Activated naive CD8-positive, alpha-beta T cell treated with anti-CD3 and anti-CD28 coated beads for 36 hours (primary cell): ENCODE results near the gene CPXM1. TPM values are rescaled to one million over a fixed set of nuclear protein-coding genes. Genes with fewer than 3 reads are reported as not detected.
"Not testable (repeated sequence)": the region's sequence is repeated elsewhere in the genome, so short reads cannot be mapped to it uniquely, and the experiment has no call there.

ENCODE experiments used
- DNase-seq: peaks from one replicate; pipeline ENCODE4 v3.0.0; 2021
- H3K27ac Mint-ChIP-seq: one replicate; pipeline ENCODE4 v1.8.0; 2022; ENCODE audit warnings: mild to moderate bottlenecking, moderate library complexity, mixed read lengths
- H3K27me3 Mint-ChIP-seq: one replicate; pipeline ENCODE4 v1.8.0; 2022; ENCODE audit warnings: mild to moderate bottlenecking, mixed read lengths
- H3K36me3 Mint-ChIP-seq: one replicate; pipeline ENCODE4 v1.8.0; 2021; ENCODE audit warnings: mild to moderate bottlenecking, mixed read lengths
- H3K4me1 Mint-ChIP-seq: one replicate; pipeline ENCODE4 v1.8.0; 2021; ENCODE audit warnings: mixed read lengths
- H3K4me3 Mint-ChIP-seq: one replicate; pipeline ENCODE4 v1.8.0; 2022; ENCODE audit warnings: mild to moderate bottlenecking, moderate library complexity, mixed read lengths
- H3K9me3 Mint-ChIP-seq: one replicate; pipeline ENCODE4 v1.8.0; 2022; ENCODE audit warnings: mixed read lengths
- total RNA-seq, 2 experiments: library from RNA; stranded (reverse); gene quantifications; one replicate each; pipeline ENCODE4 v1.2.3, GENCODE V29; 2021

CPXM1 gene
- total RNA-seq, 2 experiments from 2014 or later: 4.2 to 4.3 TPM

DNA sequence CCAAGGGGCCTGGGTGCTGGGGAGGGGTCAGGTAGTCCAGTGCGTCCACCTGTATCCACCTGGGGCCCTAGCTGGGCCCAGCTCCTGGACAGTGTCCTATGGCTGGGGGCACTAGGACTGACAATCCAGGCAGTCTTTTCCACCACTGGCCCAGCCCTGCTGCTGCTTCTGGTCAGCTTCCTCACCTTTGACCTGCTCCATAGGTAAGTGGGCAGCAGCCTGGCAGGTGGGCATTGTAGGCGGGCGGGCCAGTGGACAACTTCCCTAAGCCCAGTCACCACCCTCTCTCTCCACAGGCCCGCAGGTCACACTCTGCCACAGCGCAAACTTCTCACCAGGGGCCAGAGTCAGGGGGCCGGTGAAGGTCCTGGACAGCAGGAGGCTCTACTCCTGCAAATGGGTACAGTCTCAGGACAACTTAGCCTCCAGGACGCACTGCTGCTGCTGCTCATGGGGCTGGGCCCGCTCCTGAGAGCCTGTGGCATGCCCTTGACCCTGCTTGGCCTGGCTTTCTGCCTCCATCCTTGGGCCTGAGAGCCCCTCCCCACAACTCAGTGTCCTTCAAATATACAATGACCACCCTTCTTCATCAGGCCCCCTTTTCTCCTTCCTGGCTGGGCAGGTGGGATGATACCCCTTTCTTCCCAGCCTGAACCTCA, 14.9 kb upstream of the CPXM1 start:
- DNase-seq: no peak
- Mint-ChIP-seq H3K9me3 (peaks cover 13% of the 10 kb centered on the region), H3K36me3 (peaks cover 3% of the 10 kb centered on the region), H3K27me3 (peaks cover 37% of the 10 kb centered on the region), H3K4me1 (no peaks in the 10 kb centered on the region), H3K4me3 (no peak overlapping the region), H3K27ac (no peak overlapping the region)

DNA sequence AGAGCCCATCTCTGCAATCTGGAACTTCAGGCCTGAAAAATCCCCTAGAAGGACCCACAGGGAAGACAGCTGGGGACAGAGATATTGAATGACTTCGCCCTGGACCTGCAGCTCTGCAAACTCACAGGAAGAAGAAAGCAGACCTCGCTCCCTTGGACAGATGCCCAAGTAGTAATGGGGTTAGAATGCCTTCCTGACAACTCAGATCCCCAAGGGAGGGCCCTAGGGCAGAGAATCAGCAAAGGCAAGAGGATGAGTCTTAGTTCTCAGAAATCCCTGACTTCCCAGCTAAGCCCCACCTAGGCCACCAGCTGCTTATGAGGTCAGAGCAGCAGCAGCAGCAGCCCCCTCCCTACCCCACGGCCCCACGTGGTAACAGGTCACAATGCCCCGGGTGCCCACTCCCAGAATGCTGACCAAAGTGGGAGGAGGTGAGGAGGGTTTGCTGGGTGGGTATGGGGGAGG, 14.2 kb upstream of the CPXM1 start, which contains the start of gene C20orf141:
C20orf141 (plus strand) TSS at position 401 of the 465 bp plus-strand sequence. CDS start 198 bp downstream, outside the sequence.
- Mint-ChIP-seq H3K9me3 (peaks cover 13% of the 10 kb centered on the region), H3K27me3 (peaks cover 30% of the 10 kb centered on the region), H3K4me3 (no peak within 1 kb of the TSS), H3K36me3 (peaks cover 3% of the 10 kb centered on the region), H3K27ac (no peak within 1 kb of the TSS), H3K4me1 (no peaks in the 10 kb centered on the region)
- DNase-seq: no peak

DNA sequence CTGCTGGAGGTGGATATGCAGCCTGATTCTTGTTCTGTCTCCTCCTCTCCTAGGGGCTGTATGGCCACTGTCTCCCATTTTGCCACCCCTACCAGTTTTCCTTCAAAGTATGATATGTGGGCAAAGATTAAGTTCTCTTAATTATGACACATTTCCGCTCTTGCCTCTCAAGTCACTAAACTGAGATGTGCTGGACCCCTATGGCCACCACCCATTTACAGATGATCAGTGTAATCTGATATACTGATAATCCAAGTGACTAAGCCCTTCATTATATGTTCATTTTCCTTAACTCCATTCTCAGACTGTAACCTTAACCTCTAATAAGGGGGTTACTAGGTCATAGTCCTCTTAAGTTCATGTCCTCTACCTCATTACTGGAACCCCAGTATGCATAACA, 13.6 kb upstream of the CPXM1 start:
- H3K27ac Mint-ChIP-seq: no peak overlapping the region
- no peaks in the 10 kb centered on the region for H3K4me1 Mint-ChIP-seq
- H3K27me3 Mint-ChIP-seq: peaks cover 35% of the 10 kb centered on the region
- H3K36me3 Mint-ChIP-seq: peaks cover 3% of the 10 kb centered on the region
- no peak for DNase-seq
- H3K9me3 Mint-ChIP-seq: peaks cover 13% of the 10 kb centered on the region
- no peak overlapping the region for H3K4me3 Mint-ChIP-seq

DNA sequence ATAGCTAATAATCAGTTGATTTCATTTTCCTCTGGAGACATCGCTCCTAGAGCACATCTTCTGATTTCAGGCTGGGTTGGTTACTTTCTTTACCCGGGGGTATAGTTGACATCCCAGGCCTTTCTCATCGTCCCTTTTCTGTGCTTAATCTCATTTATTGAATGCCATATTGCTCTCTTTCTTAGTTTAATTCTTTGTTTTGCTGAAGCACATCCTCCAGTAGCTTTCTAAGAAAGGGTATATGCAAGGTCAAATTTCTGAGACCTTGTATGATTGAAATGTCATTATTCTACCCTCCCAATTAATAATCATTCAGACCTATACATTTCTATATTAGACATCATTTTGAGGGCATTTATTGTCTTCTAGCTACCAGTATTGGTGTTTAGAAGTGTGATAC, 11.8 kb upstream of the CPXM1 start:
- no peak overlapping the region for H3K4me3 Mint-ChIP-seq

GRCh38 chr20:2809690-2810089, 9.3 kb upstream of the CPXM1 start:
- Mint-ChIP-seq H3K27me3 (peaks cover 60% of the 10 kb centered on the region), H3K36me3 (peaks cover 3% of the 10 kb centered on the region), H3K4me3 (no peak overlapping the region), H3K27ac (no peak overlapping the region), H3K4me1 (no peaks in the 10 kb centered on the region), H3K9me3 (peaks cover 13% of the 10 kb centered on the region)
- DNase-seq: no peak

More for the DNA sequence above, 11.8 kb upstream of the CPXM1 start:
- Mint-ChIP-seq H3K27ac (no peak overlapping the region), H3K27me3 (peaks cover 42% of the 10 kb centered on the region), H3K4me1 (no peaks in the 10 kb centered on the region), H3K36me3 (peaks cover 3% of the 10 kb centered on the region), H3K9me3 (peaks cover 13% of the 10 kb centered on the region)
- DNase-seq: no peak

DNA sequence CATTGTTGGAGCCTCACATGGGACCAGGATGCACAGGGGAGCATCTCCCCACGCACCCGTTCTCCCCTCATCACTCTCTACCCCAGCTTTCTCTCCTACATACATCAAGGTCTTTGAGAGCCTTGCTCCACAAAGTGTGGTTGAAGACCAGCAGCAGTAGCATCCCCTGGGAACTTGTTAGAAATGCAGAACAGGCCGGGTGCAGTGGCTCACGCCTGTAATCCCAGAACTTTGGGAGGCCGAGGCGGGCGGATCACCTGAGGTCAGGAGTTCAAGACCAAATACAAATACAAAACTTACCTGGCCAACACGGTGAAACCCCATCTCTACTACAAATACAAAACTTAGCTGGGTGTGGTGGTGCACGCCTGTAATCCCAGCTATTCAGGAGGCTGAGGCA, 7.5 kb upstream of the CPXM1 start:
- not testable (repeated sequence) for H3K4me1 Mint-ChIP-seq, H3K36me3 Mint-ChIP-seq, DNase-seq, H3K4me3 Mint-ChIP-seq, H3K27ac Mint-ChIP-seq
- Mint-ChIP-seq H3K9me3 (peaks cover 11% of the 10 kb centered on the region), H3K27me3 (peaks cover 70% of the 10 kb centered on the region)

DNA sequence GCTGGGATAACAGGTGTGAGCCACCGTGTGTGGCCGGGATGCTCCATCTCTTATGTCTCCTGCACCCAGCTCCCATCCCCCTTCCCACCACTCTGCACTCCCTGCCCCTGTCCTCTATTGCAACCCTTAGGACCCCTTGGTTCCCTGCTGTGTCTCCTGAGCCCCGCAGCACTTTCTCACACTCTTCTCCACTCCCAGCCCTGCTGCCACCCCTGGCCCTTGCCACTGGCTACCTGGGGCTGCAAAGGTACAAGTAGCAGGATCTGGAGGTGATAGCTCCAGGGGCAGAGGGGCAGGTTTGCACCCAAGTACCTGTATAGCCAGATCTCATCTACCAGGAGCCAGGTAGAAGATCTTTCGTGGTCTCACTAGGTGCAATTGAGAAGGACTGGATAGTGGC, 6.6 kb upstream of the CPXM1 start:
- peaks cover 70% of the 10 kb centered on the region for H3K27me3 Mint-ChIP-seq

GRCh38 chr20:2806351-2806701, 5.9 kb upstream of the CPXM1 start:
- no peak for DNase-seq
- no peak overlapping the region for H3K27ac Mint-ChIP-seq
- H3K27me3 Mint-ChIP-seq: peaks cover 70% of the 10 kb centered on the region
- peaks cover 1% of the 10 kb centered on the region for H3K9me3 Mint-ChIP-seq
- no peak overlapping the region for H3K4me3 Mint-ChIP-seq
- peaks cover 4% of the 10 kb centered on the region for H3K4me1 Mint-ChIP-seq
- H3K36me3 Mint-ChIP-seq: no peaks in the 10 kb centered on the region

More for the DNA sequence above, 6.6 kb upstream of the CPXM1 start:
- H3K36me3 Mint-ChIP-seq: peaks cover under 1% of the 10 kb centered on the region
- H3K27ac Mint-ChIP-seq: no peak overlapping the region
- H3K4me1 Mint-ChIP-seq: no peaks in the 10 kb centered on the region
- no peak for DNase-seq
- no peak overlapping the region for H3K4me3 Mint-ChIP-seq
- peaks cover 4% of the 10 kb centered on the region for H3K9me3 Mint-ChIP-seq

DNA sequence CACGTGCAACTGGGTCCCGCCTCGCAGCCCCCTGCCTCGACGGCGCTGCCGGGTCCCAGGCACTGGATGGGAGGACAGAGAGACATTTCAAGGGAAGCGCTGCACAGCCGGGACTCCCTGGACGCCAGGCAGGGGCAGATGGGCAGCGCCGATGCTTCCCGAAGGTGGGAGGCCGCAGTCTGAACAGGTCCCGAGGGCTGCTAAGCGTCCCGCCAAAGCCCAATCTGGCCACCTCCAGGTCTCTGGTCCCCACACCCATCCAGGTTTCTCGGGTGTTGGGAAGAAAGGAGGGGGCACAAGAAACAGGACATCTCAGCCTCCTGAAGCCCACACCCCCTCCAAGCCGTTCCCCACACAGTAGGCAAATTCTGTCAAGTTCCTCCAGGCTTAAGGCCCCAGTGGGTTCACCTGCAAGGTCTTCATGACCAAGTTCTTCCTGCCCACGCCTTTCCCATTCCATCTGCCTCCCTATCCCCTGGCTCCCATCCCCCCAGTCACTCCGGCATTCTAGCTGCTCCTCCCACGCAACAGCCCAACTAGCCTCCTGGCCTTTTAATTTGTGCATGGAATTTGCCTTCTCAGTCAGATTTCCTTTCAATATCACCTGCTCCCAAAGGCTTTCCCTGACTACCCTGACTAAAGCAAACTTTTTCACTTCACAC, 5.4 kb upstream of the CPXM1 start:
- Mint-ChIP-seq H3K36me3 (no peaks in the 10 kb centered on the region), H3K27me3 (peaks cover 70% of the 10 kb centered on the region), H3K27ac (no peak overlapping the region), H3K9me3 (no peaks in the 10 kb centered on the region), H3K4me3 (no peak overlapping the region), H3K4me1 (peaks cover 9% of the 10 kb centered on the region)
- DNase-seq: no peak

GRCh38 chr20:2804852-2805688, 4.6 kb upstream of the CPXM1 start:
- Mint-ChIP-seq H3K36me3 (no peaks in the 10 kb centered on the region), H3K4me1 (peaks cover 13% of the 10 kb centered on the region), H3K4me3 (no peak overlapping the region), H3K27me3 (peaks cover 73% of the 10 kb centered on the region), H3K27ac (no peak overlapping the region), H3K9me3 (no peaks in the 10 kb centered on the region)
- no peak for DNase-seq

DNA sequence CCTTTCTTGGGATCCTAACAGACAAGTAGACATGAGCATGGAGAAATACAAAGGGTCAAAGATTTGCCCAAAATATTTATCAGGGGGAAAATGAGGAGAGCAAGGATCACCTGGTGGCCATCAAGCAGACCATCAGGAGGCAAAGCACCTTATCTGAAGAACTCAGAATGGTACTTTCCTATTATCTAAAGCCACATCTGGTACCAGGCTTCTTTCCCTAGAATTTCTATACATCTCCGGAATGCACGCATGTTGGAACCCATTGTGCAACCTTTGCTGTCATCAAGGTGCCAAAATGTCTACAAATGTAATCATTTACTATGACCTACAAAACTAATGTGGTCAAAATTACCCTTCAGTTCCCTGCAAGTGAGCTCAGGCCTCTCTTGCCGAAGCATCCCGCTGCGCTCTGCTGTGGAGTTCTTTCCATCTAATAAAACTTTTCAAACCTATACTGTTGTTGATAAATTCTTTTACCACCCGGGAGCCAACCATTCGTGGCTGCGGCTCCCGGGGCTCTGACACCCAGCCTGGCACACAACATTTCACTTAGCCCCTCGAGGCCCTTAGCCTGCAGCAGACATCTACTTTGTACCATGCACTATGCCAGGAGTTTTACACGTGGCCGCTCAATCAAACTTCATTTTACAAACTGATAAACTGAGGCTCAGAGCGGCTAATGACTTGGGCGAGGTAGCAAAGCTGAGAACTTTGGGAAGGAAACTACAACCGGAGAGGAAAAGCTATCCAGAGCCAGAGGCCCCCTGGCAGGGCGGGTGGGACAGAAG, 3.8 kb upstream of the CPXM1 start:
- Mint-ChIP-seq H3K27ac (no peak overlapping the region), H3K4me1 (peaks cover 20% of the 10 kb centered on the region), H3K4me3 (no peak overlapping the region), H3K36me3 (no peaks in the 10 kb centered on the region), H3K9me3 (no peaks in the 10 kb centered on the region), H3K27me3 (peaks cover 77% of the 10 kb centered on the region)
- no peak for DNase-seq

DNA sequence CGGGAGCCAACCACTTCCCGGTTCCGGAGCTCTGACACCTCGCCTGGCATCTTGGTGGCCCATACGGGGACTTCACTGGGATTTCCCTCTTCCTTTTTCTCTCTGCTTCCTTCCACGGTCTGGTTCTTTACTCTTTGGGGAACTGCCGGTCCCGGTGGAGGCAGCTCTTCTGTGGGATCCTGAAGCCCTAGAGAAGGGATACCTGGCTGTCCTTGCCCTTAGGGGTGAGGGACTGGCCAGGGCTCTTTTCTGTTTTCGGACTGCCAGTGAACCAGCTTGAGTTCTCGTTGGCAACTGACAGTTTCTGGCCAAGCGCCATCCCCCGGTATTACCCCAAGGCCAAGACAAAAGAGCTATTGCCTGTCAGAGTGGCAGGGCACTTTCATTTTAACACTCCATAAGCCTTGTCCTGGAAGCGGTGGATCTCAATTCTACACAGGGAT, 880 bp upstream of the CPXM1 start:
- no peaks in the 10 kb centered on the region for H3K36me3 Mint-ChIP-seq

DNA sequence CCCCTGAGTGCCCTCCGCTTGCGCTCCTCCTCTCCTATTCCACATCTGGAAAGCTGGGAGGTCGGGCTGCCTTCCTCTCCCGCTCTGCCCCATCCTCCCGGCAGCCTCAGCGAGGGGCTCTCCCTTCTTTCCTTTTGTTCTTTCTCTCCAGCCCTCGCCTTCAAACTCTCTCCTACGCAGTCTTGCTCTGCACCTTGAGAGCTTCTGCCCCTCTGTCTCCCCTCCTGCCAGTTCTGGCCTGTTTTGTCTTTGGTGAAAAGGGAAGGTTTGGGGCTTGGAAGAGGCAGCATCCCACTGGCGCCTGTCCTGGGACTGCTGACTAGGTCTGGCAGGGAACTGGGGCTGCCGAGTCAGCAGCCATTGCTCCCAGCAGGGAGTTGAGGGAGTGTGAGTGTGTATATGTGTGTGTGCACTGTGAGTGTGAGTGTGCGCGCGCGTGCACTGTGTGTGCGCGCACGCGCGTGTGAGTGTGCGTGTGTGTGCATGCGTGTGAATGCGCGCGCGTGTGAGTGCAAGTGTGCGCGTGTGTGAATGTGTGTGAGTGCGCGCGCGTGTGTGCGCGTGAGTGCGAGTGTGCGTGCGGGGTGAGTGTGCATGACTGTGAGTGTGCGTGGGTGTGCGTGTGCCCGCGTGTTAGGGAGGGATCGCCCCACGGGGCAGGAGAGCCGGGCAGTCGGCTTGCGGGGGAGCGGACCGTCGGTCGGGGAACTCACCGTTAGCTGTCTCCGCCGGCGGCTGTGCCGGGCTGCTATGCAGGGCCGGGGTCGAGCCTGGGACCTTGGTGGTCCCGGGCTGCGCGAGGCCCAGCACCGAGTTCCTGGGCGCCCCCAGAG, 523 bp downstream of the CPXM1 start:
- Mint-ChIP-seq H3K4me3 (peak overlapping the region; percentile 86), H3K9me3 (no peaks in the 10 kb centered on the region), H3K36me3 (no peaks in the 10 kb centered on the region), H3K27ac (peak overlapping the region; percentile 70), H3K4me1 (peaks cover 24% of the 10 kb centered on the region), H3K27me3 (peaks cover 52% of the 10 kb centered on the region)
- no peak for DNase-seq

More for the DNA sequence above, 880 bp upstream of the CPXM1 start:
- Mint-ChIP-seq H3K27ac (no peak overlapping the region), H3K9me3 (no peaks in the 10 kb centered on the region), H3K4me3 (peak overlapping the region; percentile 78), H3K27me3 (peaks cover 66% of the 10 kb centered on the region), H3K4me1 (peaks cover 24% of the 10 kb centered on the region)
- no peak for DNase-seq

DNA sequence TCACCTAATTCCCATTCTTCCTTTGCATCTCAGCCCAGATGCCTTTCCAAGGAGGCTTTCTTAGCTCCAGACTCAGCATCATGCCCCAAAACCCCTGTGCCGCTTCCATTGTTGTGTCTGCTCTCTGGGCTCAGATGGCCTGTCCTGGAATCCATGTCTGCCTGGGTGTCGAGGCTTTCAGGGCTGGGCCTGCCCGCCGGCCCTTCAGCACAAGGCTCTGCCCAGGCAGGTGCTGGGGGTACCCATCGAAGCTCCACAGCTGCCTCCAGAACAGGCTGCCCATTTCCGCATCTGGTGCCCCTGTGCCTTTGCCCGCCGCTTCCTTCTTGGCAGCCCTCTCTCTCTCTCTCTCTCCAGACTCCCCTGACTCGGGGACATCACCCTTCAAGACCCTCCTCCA, 1.2 kb downstream of the CPXM1 start:
- H3K4me3 Mint-ChIP-seq: peak overlapping the region; percentile 86
- H3K36me3 Mint-ChIP-seq: no peaks in the 10 kb centered on the region
- H3K9me3 Mint-ChIP-seq: no peaks in the 10 kb centered on the region
- peaks cover 48% of the 10 kb centered on the region for H3K27me3 Mint-ChIP-seq
- DNase-seq: no peak
- no peak overlapping the region for H3K27ac Mint-ChIP-seq
- peaks cover 24% of the 10 kb centered on the region for H3K4me1 Mint-ChIP-seq
